Testis (tissue), 2 donors: ENCODE data around the gene RPAP3.

ENCODE experiments used
- POLR2A ChIP-seq: fragments of 450-650 bp; IDR thresholded peaks from one replicate; pipeline ENCODE4 v1.6.1; 2017; ENCODE audit warnings: antibody characterized with exemption, mild to moderate bottlenecking, moderate library complexity
- TF ChIP-seq, protein P1 (sequence below), 3 experiments: fragments of 450-650 bp in 2 of 3; fragments of 200-600 bp in 1 of 3; sonication (generic) in 1 of 3; IDR thresholded peaks; one replicate each; pipeline ENCODE4 v1.5.1; 2016 to 2019; ENCODE audit warnings: antibody characterized with exemption in 3 of 3, mild to moderate bottlenecking in 2 of 3, moderate library complexity in 1 of 3

- TF ChIP-seq, protein P1, sequence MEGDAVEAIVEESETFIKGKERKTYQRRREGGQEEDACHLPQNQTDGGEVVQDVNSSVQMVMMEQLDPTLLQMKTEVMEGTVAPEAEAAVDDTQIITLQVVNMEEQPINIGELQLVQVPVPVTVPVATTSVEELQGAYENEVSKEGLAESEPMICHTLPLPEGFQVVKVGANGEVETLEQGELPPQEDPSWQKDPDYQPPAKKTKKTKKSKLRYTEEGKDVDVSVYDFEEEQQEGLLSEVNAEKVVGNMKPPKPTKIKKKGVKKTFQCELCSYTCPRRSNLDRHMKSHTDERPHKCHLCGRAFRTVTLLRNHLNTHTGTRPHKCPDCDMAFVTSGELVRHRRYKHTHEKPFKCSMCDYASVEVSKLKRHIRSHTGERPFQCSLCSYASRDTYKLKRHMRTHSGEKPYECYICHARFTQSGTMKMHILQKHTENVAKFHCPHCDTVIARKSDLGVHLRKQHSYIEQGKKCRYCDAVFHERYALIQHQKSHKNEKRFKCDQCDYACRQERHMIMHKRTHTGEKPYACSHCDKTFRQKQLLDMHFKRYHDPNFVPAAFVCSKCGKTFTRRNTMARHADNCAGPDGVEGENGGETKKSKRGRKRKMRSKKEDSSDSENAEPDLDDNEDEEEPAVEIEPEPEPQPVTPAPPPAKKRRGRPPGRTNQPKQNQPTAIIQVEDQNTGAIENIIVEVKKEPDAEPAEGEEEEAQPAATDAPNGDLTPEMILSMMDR (IDR thresholded peaks at IDR 0.05), result peak; percentile 69 to 79 (median 78)
- peak; percentile 19 for TF ChIP-seq POLR2A
These were observed at the start of gene RPAP3 for GRCh38 chr12:47705566-47706425.
